Calu3 (cell line): Measurements from ENCODE around the gene RIPOR3. TPM values are rescaled to one million over a fixed set of nuclear protein-coding genes. Genes with fewer than 3 reads are reported as not detected.
A peak's percentile ranks its signal among the peaks of the same experiment; 100 is the strongest.

Experiments
- BruUV-seq: library from RNA; stranded (reverse); fragments of 400-500 nt; replicated peaks from 2 replicates; lab custom pipeline; 2021; lab: Mats Ljungman, UMichigan
- CTCF ChIA-PET: fragments of 300-600 bp; sonication (Branson Sonifier 250); formaldehyde crosslinking; loops from one replicate; lab custom pipeline; 2022; ENCODE audit warnings: antibody characterized with exemption; lab: Charles Lee
- DNase-seq: peaks from one replicate; pipeline ENCODE4 v3.0.0; 2022
- H3K27ac Mint-ChIP-seq: one replicate; pipeline ENCODE4 v1.8.0; 2022; ENCODE audit warnings: mixed read lengths; ENCODE audit not compliant: unreplicated experiment
- H3K27me3 Mint-ChIP-seq: one replicate; pipeline ENCODE4 v1.8.0; 2022; ENCODE audit warnings: mixed read lengths; ENCODE audit not compliant: unreplicated experiment
- H3K36me3 Mint-ChIP-seq: one replicate; pipeline ENCODE4 v1.8.0; 2022; ENCODE audit warnings: mild to moderate bottlenecking, moderate library complexity, mixed read lengths; ENCODE audit not compliant: insufficient read depth, unreplicated experiment
- H3K4me1 Mint-ChIP-seq: one replicate; pipeline ENCODE4 v1.8.0; 2022; ENCODE audit warnings: mild to moderate bottlenecking, low read depth, mixed read lengths; ENCODE audit not compliant: unreplicated experiment
- H3K4me3 Mint-ChIP-seq: one replicate; pipeline ENCODE4 v1.8.0; 2022; ENCODE audit warnings: mild to moderate bottlenecking, low read depth, moderate library complexity, mixed read lengths; ENCODE audit not compliant: unreplicated experiment
- H3K9me3 Mint-ChIP-seq: one replicate; pipeline ENCODE4 v1.8.0; 2022; ENCODE audit warnings: low read depth, mixed read lengths; ENCODE audit not compliant: unreplicated experiment
- CTCF ChIP-seq: fragments of 200-600 bp; IDR thresholded peaks from one replicate; pipeline ENCODE4 v1.8.0; 2022; ENCODE audit warnings: antibody characterized with exemption; ENCODE audit not compliant: unreplicated experiment
- intact Hi-C: fragments of 100-400 bp; cut with micrococcal nuclease; formaldehyde crosslinking; loops from one replicate; pipeline ENCODE4 v1.10.0; 2022; ENCODE audit not compliant: unreplicated experiment
- total RNA-seq: library from RNA; stranded (reverse); gene quantifications from 2 replicates; pipeline ENCODE4 v1.2.3, GENCODE V29; 2022

Gene RIPOR3
- total RNA-seq, 1 experiment from 2014 or later = 4.0 TPM

- H3K4me1 Mint-ChIP-seq = peaks cover 79% of the 10 kb centered on the region
These were observed 22.5 kb downstream of the RIPOR3 start for GRCh38 chr20:50668798-50669197.

GRCh38 chr20:50668326-50668725, 23.0 kb downstream of the RIPOR3 start:
- BruUV-seq = no TSS peak
- Mint-ChIP-seq H3K4me3 (no peak overlapping the region), H3K36me3 (peaks cover 16% of the 10 kb centered on the region), H3K27ac (peak overlapping the region; percentile 24), H3K9me3 (no peaks in the 10 kb centered on the region), H3K4me1 (peaks cover 79% of the 10 kb centered on the region), H3K27me3 (no peaks in the 10 kb centered on the region)
- no peak for DNase-seq
- CTCF ChIA-PET = no interaction called here
- intact Hi-C loops = no loop called here
- TF ChIP-seq CTCF = no peak

More at GRCh38 chr20:50668798-50669197, 22.5 kb downstream of the RIPOR3 start:
- Mint-ChIP-seq H3K36me3 (peaks cover 12% of the 10 kb centered on the region), H3K27ac (peak overlapping the region; percentile 84), H3K4me3 (no peak overlapping the region), H3K9me3 (no peaks in the 10 kb centered on the region), H3K27me3 (no peaks in the 10 kb centered on the region)
- BruUV-seq = no TSS peak
- intact Hi-C loops = no loop called here
- no peak for DNase-seq
- CTCF ChIA-PET = interaction anchor here (2.9 kb wide), 1 partner anchor 60 kb away, joined by 10 read pairs; no protein-coding TSS in a partner anchor
- no peak for TF ChIP-seq CTCF

- H3K27me3 Mint-ChIP-seq = no peaks in the 10 kb centered on the region
- TF ChIP-seq CTCF = no peak
- CTCF ChIA-PET = interaction anchor here (0.6 to 1.5 kb wide), 4 partner anchors 59 to 121 kb away, joined by 3 to 7 read pairs (median 4); no protein-coding TSS in a partner anchor
- no TSS peak for BruUV-seq
- no peak for DNase-seq
- no peaks in the 10 kb centered on the region for H3K9me3 Mint-ChIP-seq
- no peak overlapping the region for H3K4me3 Mint-ChIP-seq
- peaks cover 28% of the 10 kb centered on the region for H3K36me3 Mint-ChIP-seq
- peaks cover 81% of the 10 kb centered on the region for H3K4me1 Mint-ChIP-seq
- H3K27ac Mint-ChIP-seq = no peak overlapping the region
- intact Hi-C loops = no loop called here
These were observed 24.5 kb downstream of the RIPOR3 start for GRCh38 chr20:50666709-50667298.

GRCh38 chr20:50664254-50664653, 27.1 kb downstream of the RIPOR3 start:
- CTCF ChIA-PET = interaction anchor here (2.8 to 5.0 kb wide), 3 partner anchors 9 to 67 kb away, joined by 18 to 82 read pairs (median 33); partner anchors contain the start of gene PARD6B

More at GRCh38 chr20:50664254-50664653, 27.1 kb downstream of the RIPOR3 start:
- peak overlapping the region; percentile 83 for H3K27ac Mint-ChIP-seq
- no peaks in the 10 kb centered on the region for H3K27me3 Mint-ChIP-seq
- peaks cover 84% of the 10 kb centered on the region for H3K4me1 Mint-ChIP-seq
- peaks cover 29% of the 10 kb centered on the region for H3K36me3 Mint-ChIP-seq
- DNase-seq = no peak
- no peak overlapping the region for H3K4me3 Mint-ChIP-seq
- intact Hi-C loops = no loop called here
- TF ChIP-seq CTCF = no peak
- no TSS peak for BruUV-seq
- no peaks in the 10 kb centered on the region for H3K9me3 Mint-ChIP-seq
